ENCODE data around the gene CBX3. TPM values are rescaled to one million over a fixed set of nuclear protein-coding genes. Genes with fewer than 3 reads are reported as not detected.
A peak's percentile ranks its signal among the peaks of the same experiment; 100 is the strongest.

CBX3 gene
- total and polyA plus RNA-seq, 2 of the 8 experiments (the other 6 are each of a cell fraction or from before 2014, with no cell fraction given), result 71.3 to 258 TPM

DNA sequence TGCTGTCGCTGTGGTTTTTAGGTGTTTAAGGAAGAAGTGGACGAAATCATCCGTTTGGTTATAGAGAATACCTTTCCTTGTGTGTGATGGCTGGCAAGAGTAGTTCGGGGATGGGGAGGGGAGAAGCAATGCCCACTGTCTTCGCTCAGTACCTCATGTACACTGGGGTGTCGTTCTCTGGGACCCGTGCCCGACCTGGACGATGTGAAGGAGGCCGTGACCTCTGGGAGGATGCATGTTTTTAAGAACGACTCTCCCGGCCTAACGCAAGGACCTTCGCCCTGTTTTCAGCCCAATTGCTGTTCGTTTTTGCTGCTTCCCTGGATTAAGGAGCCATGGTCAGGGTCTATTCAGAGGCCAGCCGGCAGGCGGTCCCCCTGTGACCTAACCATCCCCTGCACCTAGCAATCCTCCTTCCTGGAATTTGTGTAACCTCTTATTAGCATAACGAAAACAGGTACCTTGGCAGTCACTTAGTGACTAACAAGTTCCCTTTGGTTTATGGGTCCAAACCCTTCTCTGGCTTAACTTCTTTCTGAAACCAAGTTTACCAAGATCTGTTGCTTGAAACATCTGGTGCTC is 48.2 kb upstream of the CBX3 start:
- H3K4me3 ChIP-seq (ENCODE audit: extremely low read depth in 1 of 4, insufficient read depth in 2 of 4, low read depth in 3 of 4, low read length in 4 of 4), result peak overlapping the region; percentile 65 to 99 (median 95)
- H4K20me1 ChIP-seq (replicated peaks in 1 of 2; ENCODE audit: control insufficient read depth in 1 of 2, insufficient read depth in 2 of 2, low read length in 2 of 2), result peaks cover 19 to 20% of the 10 kb centered on the region in 2 experiments
- no peak overlapping the region for H4K5ac ChIP-seq (ENCODE audit: insufficient read length, low read depth, low read length)
- H3K9ac ChIP-seq (replicated peaks in 1 of 4; ENCODE audit: extremely low read depth in 1 of 4, low read depth in 3 of 4, low read length in 3 of 4), result peak overlapping the region; percentile 85 to 90 (median 86)
- H3K36me3 ChIP-seq (ENCODE audit: control insufficient read depth in 2 of 4, insufficient read depth in 4 of 4, low read length in 3 of 4), result no peaks in the 10 kb centered on the region
- H2BK12ac ChIP-seq (ENCODE audit: low read depth, low read length), result peak overlapping the region; percentile 98
- peaks cover 6% of the 10 kb centered on the region for H3K23me2 ChIP-seq (ENCODE audit: low read depth, low read length)
- H3K4me2 ChIP-seq (ENCODE audit: insufficient read depth in 1 of 2, low read depth in 2 of 2, low read length in 2 of 2), result peak overlapping the region; percentile 98 to 100
- H3K4ac ChIP-seq (replicated peaks; ENCODE audit: insufficient read length, low read depth, low read length), result peak overlapping the region; percentile 96
- H3K18ac ChIP-seq (ENCODE audit: extremely low read depth, low read length), result peak overlapping the region; percentile 91
- H3K23ac ChIP-seq (ENCODE audit: insufficient read length), result peak overlapping the region; percentile 36
- H3K27ac ChIP-seq (ENCODE audit: low read depth, low read length), result peak overlapping the region; percentile 91
- H4K8ac ChIP-seq (ENCODE audit: extremely low read depth, insufficient read depth, low read length), result peak overlapping the region; percentile 73; the same call in 1 of the 2 replicates
- 3% methylated on average over 18 of the region's 18 CpGs; no CpG with 5 or more reads in 1 of the 2 experiments for WGBS, 2 experiments (ENCODE audit: extremely low coverage in 1 of 2, insufficient coverage in 1 of 2, insufficient read length in 1 of 2, insufficient replicate concordance in 2 of 2, low coverage in 1 of 2, low lambda C conversion rate in 2 of 2, missing lambda C conversion rate in 1 of 2)
- H4K91ac ChIP-seq (replicated peaks; ENCODE audit: insufficient read length, low read length), result peak overlapping the region; percentile 95
- H2BK20ac ChIP-seq (ENCODE audit: low read length), result peak overlapping the region; percentile 76; the same call in 1 of the 2 replicates
- ChIA-PET CTCF (ENCODE audit: partially characterized antibody) (interaction anchor here (0.9 to 1.0 kb wide), 2 partner anchors 28 to 75 kb away, joined by 3 read pairs; no protein-coding TSS in a partner anchor), POLR2A (ENCODE audit: partially characterized antibody) (interaction anchor here (0.8 to 6.1 kb wide), 15 partner anchors 9 to 291 kb away, joined by 3 to 56 read pairs (median 8); partner anchors contain the start of genes CBX3 and HNRNPA2B1)
- H3K4me1 ChIP-seq (replicated peaks in 1 of 4; ENCODE audit: control insufficient read depth in 3 of 4, insufficient read depth in 4 of 4, low read length in 3 of 4), result peaks cover 18 to 35% (median 22%) of the 10 kb centered on the region in 4 experiments
- H3K27me3 ChIP-seq (replicated peaks in 1 of 4; ENCODE audit: control insufficient read depth in 3 of 4, extremely low read depth in 1 of 4, insufficient read depth in 3 of 4, low read length in 3 of 4), result peaks cover 0 to 7% (median 0%) of the 10 kb centered on the region in 4 experiments; a peak in 2 of 7 replicates
- no peak overlapping the region for H2AFZ ChIP-seq (ENCODE audit: low read length)
- H3K79me2 ChIP-seq (ENCODE audit: control insufficient read depth in 1 of 2, insufficient read depth in 2 of 2, low read length in 2 of 2), result peaks cover 13 to 56% of the 10 kb centered on the region in 2 experiments
- peak in 1 of 2 experiments; percentile 61 for DNase-seq (ENCODE audit: low read depth in 1 of 2, low spot score in 2 of 2)
- H2AK5ac ChIP-seq (ENCODE audit: low read depth, low read length), result peak overlapping the region; percentile 99
- peak overlapping the region; percentile 75 for H3K56ac ChIP-seq (replicated peaks; ENCODE audit: insufficient read length, low read depth, low read length)
- H3K9me3 ChIP-seq (ENCODE audit: insufficient read depth in 2 of 2, low read depth in 1 of 2, low read length in 1 of 2), result no peaks in the 10 kb centered on the region
- H2BK15ac ChIP-seq (ENCODE audit: low read length), result peak overlapping the region; percentile 92; the same call in 1 of the 2 replicates
- H3K14ac ChIP-seq (ENCODE audit: insufficient read length), result peak overlapping the region; percentile 95
- peak; percentile 36 for FAIRE-seq
- peaks cover 18% of the 10 kb centered on the region for H3K79me1 ChIP-seq (ENCODE audit: low read depth, low read length)
- H2BK120ac ChIP-seq (replicated peaks; ENCODE audit: low read depth, low read length), result peak overlapping the region; percentile 76
- H2BK5ac ChIP-seq (ENCODE audit: low read depth, low read length), result peak overlapping the region; percentile 89; the same call in 1 of the 2 replicates
- no peak for TF ChIP-seq EP300 (IDR thresholded peaks at IDR 0.05; ENCODE audit: borderline replicate concordance in 1 of 2, low read depth in 2 of 2, low read length in 2 of 2)
- TF ChIP-seq CHD1 (IDR thresholded peaks at IDR 0.05; ENCODE audit: low read depth, low read length), result peak; percentile 76; the same call in 1 of the 2 replicates
- TF ChIP-seq POLR2A (IDR thresholded peaks at IDR 0.05; ENCODE audit: control extremely low read depth in 1 of 2, low read depth in 2 of 2, low read length in 2 of 2), result peak in 1 of 2 experiments; percentile 70; a peak in 1 of 3 replicates
- TF ChIP-seq SIX5 (IDR thresholded peaks at IDR 0.05; ENCODE audit: low read depth, low read length), result no peak
- peak; percentile 73; the same call in 1 of the 2 replicates for TF ChIP-seq TEAD4 (IDR thresholded peaks at IDR 0.05; ENCODE audit: low read depth, low read length)
- TF ChIP-seq KDM5A (IDR thresholded peaks at IDR 0.05; ENCODE audit: low read length), result no peak
- TF ChIP-seq HDAC2 (IDR thresholded peaks at IDR 0.05; ENCODE audit: borderline replicate concordance in 1 of 2, low read depth in 2 of 2, low read length in 2 of 2), result 0 out of 4 replicates have a peak, but pooled peaks of 1 of the 2 experiments have one; percentile 26
- TF ChIP-seq POLR2AphosphoS5 (IDR thresholded peaks at IDR 0.05; ENCODE audit: low read depth, low read length), result peak; percentile 76; the same call in 1 of the 2 replicates
- no peak for TF ChIP-seq RXRA (IDR thresholded peaks at IDR 0.05; ENCODE audit: insufficient read depth, low read depth, low read length)
- no peak for TF ChIP-seq SP4 (IDR thresholded peaks at IDR 0.05; ENCODE audit: low read length)
- TF ChIP-seq JUN (IDR thresholded peaks at IDR 0.05; ENCODE audit: low read depth, low read length), result no peak

Measured in H1 (cell line).